ENCODE measurements around the gene UBL4B.
A peak's percentile ranks its signal among the peaks of the same experiment; 100 is the strongest.

Gene UBL4B

GRCh38 chr1:110084227-110085078 is 27.8 kb upstream of the UBL4B start:
- no peak for DNase-seq (ENCODE audit: low spot score)

- DNase-seq (ENCODE audit: low spot score) = no peak
These were observed 26.6 kb upstream of the UBL4B start for GRCh38 chr1:110085671-110086070.

DNA sequence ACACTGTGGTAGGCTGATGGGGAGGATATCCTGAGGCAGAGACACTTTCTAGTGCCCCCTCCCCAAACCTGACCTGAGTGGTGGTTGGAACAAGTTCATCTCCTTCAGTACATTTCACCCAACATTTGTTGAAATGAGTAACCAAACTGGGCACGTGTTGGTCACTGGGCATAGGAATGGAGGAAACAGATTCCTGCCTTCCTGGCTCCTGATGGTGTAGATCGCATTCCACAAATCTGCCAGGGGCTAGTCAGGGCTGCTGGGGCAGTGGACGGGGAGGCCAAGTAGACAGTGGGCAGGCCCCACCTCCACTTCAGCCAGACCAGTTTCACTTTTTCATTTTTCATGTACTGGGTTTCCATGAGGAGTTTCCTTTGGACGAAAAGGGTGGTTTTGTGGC is 25.3 kb upstream of the UBL4B start:
- DNase-seq (ENCODE audit: low spot score) = no peak

DNA sequence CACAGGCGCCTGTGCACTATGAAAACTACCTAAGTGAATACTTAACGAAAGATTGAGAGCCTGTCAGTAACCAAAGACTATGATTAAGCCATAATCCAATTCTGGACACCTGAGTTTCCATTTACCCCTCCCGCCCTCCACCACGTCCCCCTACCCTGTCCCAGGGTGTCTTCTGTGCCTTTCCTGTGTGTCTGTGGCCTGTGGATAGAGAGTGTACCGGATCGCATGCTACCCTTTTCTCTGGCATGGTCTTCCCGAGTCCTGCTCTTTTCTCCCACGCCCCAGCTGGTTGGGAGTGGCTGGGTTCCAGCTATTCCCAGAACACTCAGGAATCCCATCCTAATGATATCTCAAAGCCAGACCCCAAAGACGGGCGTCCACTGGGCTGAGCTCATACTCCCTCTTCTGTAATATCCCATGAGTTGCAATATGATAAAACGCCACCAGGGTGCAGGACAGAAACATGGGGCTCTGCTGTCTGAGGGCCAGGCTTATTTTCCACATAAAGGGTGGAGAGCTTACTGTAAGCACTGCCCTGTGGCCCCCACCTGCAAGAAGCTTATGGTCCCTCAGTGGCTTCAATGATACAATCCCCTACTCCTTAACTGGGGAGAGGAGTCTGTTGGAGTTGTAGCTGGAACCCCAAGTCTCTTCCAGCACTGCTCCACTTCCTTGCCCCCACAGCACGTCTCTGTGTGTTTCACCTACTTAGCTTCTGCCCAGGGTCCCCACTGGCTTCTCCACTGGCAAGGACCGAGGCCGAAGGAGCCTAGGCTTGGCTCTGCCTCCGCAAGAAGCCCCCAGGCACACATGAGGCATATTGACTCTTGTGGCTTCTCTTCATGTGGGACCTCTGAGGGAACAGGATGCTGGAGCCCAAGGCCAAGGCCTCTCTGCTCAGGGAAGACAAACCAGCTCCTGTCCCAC is 24.2 kb upstream of the UBL4B start:
- peak; percentile 78 for DNase-seq (ENCODE audit: low spot score)

GRCh38 chr1:110088739-110089316 is 23.4 kb upstream of the UBL4B start:
- no peak for DNase-seq (ENCODE audit: low spot score)

DNA sequence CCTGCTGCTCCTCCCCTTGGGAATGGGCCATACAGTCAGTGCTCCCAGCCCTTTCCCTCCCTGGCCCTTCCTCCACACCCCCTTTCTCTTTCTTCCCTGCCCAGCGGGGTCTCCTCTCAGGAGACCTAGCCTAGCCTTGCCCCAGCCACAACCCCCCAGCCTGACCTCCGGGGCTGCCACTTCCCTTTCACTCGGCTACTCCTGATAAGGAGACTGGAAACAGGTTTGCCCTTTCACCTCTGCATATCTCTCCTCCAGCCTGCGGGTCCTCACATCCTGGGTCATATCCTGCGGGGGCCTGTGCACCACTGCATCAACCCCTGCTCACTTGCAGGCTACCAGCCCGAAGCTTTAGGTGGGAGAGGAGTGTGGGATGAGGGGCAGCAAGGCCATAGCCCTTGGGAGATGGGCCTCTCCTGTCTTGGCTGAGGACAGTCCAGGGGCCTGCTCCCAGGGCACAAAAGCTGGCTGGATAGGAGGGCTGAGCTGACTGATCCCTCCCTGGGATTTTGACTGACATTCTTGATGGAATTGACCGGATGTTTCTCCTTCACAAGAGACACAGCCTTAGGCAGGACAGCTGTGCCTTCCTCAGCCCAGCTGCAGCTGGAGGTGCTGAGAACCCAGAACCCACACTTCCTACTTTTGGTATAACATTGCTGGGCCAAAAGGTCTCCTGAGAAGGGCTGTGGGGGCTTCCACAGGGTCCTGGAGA is 22.5 kb upstream of the UBL4B start:
- DNase-seq (ENCODE audit: low spot score) = no peak

DNA sequence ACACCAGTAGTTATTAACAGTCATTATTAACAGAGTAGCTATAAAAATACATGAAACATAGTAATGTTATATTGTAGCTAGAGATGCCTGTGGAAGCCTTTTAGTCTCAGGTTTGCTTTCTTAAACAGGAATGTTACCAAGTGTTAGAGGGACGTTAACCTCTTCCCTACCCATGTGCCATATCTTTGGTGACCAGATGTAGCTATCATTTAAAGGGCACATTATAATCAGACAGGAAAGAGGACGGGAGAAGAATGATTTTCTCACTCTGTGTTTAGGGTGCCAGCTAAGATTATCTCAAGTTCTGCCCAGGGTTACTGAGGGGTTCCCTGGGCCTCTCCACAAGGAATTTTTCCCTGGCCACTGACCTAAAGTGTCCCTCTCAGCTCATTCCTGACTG is 20.9 kb upstream of the UBL4B start:
- no peak for DNase-seq (ENCODE audit: low spot score)

DNA sequence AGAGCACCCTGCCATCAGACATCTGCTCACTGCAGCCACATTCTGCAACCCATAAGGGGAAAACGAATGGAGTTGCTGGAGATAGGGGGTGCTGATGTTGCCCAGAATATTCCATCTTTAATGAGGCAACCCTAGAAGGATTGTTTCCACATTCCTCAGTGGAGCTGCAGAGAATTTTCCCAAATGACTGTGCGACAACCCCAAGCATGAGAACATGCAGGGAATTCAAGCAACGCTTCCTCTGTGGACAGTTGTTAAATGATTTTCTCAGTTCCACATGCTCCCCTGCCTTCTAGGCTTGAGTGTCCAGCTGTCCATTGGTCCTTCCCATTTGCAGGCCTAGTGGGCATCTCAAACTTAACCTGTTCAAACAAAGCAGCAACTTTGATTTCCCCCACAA is 20.5 kb upstream of the UBL4B start:
- DNase-seq (ENCODE audit: low spot score) = no peak

- no peak for DNase-seq (ENCODE audit: low spot score)
These were observed 19.3 kb upstream of the UBL4B start for GRCh38 chr1:110092991-110093390.

DNA sequence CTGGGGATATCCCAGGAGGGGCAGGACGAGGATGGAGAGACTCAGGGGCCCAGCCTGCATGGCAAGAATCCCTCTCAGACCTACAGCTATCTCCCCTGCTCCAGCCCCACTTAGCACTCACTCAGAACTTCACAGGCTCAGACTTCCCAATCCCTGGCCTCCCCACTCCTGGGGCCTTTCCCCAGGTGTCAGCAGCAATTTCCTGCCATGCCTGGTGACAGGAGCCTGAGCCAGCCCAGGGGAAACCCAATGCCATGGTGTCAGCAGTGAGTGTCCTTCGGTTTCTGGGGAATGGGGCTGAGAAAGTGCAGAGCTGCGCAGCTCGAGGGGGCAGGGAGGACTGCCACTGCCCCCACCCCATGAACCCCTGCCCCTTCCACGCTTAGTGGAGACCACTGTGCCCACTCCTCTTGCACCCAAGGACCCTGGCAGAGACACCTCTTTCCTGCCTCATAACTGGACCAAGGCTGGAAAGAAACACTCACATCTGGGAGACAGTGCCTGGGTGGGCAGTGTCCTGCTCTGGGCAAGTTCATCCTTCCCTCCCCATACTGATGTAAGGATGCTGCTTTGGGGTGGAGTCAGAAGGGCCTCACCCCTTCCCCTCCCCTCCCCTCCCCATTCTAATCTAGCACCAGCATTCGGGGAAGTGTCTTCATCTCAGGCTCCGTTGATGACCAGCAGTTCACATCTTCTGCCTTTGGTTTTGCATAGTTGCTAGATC is 17.1 kb upstream of the UBL4B start:
- DNase-seq (ENCODE audit: low spot score) = no peak

DNA sequence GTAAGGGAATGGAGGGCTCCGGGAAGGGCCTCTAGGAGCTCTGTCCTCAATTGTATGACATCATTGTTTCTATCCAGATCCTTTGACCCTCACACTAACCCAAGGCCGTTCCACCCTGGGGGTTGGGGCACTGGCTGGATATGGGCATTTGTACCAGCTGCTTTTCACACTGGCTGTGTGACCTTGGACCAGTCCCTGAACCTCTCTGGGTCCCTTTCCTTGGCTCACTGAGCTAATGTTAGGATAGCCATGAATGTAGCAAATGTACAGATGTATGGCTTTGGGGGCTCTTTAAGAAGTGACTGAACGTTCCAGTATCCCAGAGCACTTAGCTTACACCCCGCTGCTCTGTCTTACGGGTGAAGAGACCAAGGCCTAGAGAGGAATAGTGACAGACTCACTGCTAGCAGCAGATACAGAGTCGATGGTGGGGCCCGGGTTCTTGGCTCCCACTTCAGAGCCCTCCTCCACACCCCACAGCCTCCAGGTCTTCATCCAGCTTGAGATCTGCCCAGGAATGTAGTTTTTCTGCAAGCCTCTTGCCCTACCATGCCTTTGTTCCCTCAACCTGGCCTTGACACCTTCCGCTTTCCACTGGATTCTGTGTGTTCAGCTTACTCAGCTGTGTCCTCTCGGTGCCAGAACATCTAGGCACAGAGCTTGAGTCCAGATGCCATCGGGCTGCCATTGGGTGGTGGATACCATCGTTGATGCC is 14.6 kb upstream of the UBL4B start:
- no peak for DNase-seq (ENCODE audit: low spot score)

DNA sequence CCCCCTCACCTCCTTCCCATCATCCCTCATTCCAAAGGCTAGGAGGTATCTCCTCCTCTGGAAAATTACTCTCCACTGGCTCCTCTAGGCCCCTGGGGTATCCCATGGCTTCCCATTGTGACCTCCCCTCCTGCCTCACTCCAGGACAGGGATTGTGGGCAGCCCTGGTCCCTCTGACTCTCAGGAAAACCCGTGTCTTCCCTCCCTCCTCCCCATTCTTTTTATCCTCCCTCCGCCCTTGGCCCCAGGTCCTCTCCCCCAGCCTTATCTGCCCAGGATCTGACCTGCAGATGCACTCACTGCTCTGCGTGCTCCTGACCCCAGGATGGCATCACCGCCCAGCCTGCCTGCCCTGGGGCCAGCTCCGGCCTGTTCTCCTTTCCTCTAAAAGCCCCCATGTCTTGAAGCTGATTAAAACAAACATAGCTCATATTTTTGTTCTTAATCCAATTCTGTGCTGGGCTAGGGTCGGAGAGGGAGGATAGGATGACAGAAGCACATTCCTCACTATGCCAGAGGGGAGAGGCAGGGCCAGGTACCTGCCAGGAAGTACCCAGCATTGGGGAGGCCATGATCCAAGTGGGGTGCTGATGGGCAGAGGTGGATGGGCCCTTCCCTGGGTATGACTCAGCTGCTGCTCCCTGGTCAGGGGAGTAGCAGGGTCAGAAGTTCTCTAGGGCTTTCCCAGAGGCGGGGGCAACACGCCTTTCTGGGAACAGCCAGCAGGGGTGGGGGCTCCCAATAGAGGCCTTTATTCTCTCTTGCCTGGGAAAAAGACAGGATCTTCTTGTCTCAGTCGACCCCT is 13.8 kb upstream of the UBL4B start:
- DNase-seq (ENCODE audit: low spot score) = no peak

- no peak for DNase-seq (ENCODE audit: low spot score)
These were observed 11.9 kb upstream of the UBL4B start for GRCh38 chr1:110100335-110100734.

GRCh38 chr1:110102081-110102480 is 10.2 kb upstream of the UBL4B start:
- no peak for DNase-seq (ENCODE audit: low spot score)

DNA sequence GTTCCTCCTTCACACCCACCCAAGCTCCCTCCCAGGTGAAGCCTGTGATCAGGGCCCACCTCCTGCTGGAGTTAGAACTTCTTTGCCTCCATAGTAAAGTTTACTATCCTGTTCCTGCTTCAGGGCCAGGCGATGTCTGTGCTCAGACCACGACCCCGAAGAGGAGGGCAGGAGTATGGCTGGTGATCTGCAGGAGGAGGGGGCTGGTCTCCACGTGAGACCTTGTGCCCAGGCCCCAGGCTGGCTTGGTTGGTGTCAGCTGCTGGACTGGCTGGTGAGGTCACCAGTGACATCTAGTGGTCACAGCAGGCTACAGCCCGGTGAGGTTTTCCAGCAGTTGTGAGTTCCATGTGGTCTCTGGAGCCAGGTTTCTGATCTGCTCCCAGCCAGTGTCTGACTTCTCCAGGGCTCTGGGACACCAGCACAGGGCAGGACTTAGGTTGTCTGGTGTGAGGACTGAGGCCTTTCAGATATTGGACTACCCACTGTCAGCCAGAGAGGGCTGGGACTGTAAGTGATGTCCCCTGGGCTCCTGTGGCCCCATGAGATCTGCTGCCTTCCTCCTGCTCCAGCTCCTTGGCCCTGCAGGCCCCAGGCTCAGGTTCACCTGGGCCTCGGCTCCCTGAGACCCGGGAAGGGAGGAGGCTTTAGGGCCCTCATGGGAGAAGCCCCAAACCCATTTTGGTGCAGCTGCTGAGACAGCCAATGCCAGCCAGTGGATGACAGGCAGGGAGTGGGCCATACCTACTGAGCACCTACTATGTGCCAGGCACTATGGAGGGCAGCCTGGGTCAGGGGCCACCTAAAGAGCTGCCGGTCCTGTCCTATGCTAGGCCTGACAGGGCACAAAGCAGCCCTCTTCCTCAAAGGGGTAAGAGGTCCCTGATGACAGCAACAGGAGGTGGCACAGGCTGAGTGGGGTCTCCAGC is 6.0 kb upstream of the UBL4B start:
- peak; percentile 85 for DNase-seq (ENCODE audit: low spot score)

DNA sequence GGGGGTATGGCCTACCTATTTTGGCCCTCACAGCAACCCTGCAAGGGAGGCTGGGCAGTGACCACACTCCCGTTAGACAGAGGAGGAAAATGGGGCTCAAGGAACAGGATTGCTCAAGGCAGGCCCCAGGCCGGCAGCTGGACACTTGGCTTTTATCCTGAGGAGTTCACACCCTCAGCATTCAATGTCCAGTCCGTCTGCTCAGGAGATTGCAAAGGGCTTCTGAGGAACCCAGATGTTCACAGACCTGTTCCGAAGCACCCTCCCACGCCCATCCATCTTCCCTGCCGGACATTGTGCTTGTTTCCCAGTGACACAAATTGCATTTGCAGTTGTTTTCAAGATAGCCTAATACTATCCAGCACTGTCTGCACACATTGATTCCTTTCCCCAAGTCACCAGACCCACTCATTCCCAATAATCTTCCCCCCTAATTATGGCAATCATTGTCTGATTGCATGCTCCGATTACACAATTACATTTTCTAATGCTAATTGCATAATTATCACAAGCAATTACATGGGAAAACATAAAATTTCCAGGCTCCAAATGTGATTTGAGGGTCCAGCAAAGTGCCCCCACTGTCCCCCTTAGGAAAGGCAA is 4.3 kb upstream of the UBL4B start:
- no peak for DNase-seq (ENCODE audit: low spot score)

GRCh38 chr1:110111081-110111480 is 1.2 kb upstream of the UBL4B start:
- DNase-seq (ENCODE audit: low spot score) = no peak

DNA sequence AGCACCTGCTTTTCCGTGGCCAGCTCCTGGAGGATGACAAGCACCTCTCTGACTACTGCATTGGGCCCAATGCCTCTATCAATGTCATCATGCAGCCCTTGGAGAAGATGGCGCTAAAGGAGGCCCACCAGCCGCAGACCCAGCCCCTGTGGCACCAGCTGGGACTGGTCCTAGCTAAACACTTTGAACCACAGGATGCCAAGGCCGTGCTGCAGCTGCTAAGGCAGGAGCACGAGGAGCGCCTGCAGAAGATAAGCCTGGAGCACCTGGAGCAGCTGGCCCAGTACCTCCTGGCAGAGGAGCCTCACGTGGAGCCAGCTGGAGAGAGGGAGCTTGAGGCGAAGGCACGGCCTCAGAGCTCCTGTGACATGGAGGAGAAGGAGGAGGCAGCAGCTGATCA is 413 bp downstream of the UBL4B start:
- no peak for DNase-seq (ENCODE audit: low spot score)
